GM18499 (cell line): ENCODE measurements around the gene PDGFA.

Experiments used
- ATAC-seq: cut with Tn5 transposase; IDR thresholded peaks from one replicate; pipeline ENCODE4 v1.9.1; 2021; ENCODE audit warnings: moderate number of reproducible peaks; ENCODE audit not compliant: insufficient read depth, unreplicated experiment

The PDGFA gene

GRCh38 chr7:452226-452751 lies 67.4 kb downstream of the PDGFA start:
- ATAC-seq: no peak

DNA sequence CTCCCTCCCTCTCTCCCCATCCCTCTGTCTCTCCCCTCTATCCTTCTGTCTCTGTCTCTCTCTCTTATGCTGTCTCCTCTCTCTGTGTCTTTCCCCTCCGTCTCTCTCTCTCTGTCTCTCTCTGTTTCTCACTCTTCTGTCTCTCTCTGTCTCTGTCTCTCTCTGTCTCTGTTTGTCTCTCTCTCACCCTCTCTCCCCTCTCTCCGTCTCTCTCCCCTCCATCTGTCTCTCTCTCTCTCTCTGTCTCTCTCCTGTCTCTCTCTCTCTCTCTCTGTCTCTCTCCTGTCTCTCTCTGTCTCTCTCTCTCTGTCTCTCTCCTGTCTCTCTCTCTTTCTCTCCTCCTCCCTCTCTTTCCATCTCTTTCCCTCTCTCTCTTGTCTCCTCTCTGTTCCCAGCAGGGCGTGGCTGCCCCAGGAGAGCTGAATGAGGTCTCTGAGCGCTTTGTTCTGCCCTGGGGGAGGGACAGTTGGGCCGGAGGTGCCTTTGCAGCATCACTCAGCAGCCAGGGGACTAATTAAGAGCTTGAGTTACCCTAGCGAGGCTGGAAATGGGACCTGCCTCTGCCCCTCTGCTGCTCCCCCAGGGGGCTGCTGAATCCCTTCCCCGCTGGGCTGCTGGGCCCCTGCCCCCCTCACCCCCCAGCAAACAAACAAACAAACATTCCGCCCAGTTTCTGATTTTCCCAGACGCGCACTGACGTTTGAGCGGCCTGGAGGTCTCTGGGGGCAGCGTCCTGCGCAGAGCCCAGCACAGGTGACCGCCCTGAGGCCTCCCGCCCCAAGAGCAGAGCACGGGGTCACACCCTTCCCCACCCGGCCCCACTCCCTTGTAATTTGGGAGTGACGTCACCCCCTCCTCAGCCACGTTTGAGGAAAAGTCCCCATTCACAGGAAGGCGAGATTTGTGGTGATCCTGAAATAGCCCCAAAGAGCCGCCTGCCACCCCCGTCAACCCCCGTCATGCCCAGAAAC lies 68.1 kb downstream of the PDGFA start:
- no peak for ATAC-seq

GRCh38 chr7:450741-451140 lies 68.9 kb downstream of the PDGFA start:
- ATAC-seq: no peak

- no peak for ATAC-seq
Measured at GRCh38 chr7:450036-450435, 69.6 kb downstream of the PDGFA start.

- ATAC-seq: no peak
Measured at GRCh38 chr7:449324-450019, 70.2 kb downstream of the PDGFA start.

- no peak for ATAC-seq
Measured at GRCh38 chr7:447523-447922, 72.1 kb downstream of the PDGFA start.
